CD1c-positive myeloid dendritic cell (primary cell): Measurements from ENCODE around the gene SBK1.
"Not testable (repeated sequence)": the region's sequence is repeated elsewhere in the genome, so short reads cannot be mapped to it uniquely, and the experiment has no call there.

Experiments used
- DNase-seq: peaks from one replicate; pipeline ENCODE4 v3.0.0-alpha.2; 2016; ENCODE audit errors: extremely low spot score

The SBK1 gene

DNA sequence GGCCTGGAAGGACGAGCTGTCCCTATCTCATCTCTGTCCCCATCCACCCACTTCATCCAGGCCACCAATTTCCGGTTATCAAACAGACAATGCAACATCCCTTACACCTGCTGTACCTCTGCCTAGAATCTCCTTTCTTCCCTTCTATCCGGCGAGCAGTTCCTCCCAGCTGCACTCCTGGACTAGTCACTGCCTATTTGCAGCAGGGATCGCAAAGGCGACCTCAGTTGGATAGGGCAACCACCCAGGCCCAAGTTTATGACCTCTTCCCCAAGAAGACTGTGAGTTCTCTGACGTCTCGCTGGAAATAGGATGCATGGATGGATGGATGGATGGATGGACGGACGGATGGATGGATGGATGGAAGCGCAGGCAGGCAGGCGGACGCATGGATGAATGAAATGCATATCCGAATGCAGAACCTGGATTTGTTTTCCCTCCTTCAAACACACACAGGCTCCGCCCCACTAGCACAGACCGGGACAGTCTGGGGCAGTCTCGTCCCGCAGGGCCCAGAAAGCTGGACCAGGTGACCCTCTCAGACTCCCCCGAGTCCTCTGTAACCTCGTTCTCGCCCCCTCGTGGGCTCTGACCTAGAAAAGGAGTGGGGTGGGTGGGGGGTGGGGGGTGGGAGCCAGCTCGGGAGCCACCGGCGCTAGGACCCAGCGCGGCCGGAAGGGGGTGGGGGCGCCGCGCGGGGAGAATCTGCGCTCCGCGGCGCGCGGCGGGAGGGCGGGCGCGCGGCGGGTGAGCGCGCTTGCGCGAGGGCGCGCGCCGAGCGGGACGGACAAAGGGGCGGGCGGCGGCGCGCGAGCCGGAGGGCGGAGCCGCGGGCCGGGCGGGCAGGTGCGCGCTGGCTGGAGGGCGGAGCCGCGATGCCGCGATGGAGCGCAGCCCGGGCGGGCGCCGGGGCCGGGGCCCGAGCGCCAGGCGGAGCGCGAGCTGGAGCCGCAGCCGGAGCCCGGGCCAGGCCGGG is at the start of gene SBK1:
Gene SBK1, plus strand, starts transcription at position 875 of the 976 bp plus-strand sequence. CDS start 24,867 bp downstream, outside the sequence.
- DNase-seq = peak; percentile 81

DNA sequence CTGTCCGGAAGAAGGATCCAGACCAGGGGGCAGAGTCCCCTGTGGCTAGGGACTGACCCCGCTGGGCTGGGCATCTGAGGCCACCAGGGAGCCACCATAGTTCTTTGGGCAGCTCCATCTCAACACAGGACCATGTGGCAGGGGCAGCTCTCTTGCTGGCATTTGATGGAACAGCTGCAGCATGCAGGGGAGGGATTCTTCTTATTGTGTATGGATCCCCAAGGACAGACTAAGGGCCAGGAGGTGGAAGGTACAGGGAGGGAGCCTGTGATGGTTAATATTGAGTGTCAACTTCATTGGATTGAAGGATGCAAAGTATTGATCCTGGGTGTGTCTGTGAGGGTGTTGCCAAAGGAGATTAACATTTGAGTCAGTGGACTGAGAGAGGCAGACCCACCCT is 42.8 kb upstream of the SBK1 start:
- not testable (repeated sequence) for DNase-seq

DNA sequence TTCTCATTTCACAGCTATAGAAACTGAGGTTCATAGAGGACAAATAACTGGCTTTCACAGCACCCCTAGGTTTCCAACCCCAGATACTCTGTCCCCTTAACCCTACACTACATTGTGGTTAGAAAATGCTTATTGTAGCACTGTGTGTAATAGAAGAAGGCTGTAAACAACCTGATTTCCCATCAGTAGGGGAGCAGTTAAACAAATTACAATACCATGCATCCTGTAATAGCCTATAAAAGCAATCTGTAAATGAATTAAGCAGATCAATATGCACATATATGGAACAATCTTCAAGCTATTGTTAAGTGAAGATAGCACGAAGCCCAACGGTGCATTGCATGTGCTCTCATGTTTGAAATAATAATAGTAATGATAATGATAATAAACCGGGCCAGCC is 41.3 kb upstream of the SBK1 start:
- DNase-seq = no peak

DNA sequence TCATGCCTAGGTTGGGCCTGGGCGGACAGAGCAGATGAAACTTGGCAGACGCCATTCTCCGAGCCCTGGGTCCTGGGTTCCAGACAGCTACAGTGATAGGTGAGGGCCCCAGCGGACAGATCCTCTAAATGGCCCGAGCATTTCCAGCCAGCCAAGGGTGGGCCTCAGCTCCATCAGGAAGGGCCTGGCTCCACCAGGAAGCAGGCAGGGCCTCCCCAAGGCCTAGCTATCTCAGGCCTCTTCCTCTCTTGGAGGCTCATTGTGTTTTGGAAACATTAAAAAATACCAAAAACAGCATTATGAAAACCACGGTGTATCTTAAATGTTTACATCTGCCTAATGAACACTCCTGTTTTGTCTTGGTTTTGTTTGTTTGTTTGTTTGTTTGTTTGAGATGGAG is 38.2 kb upstream of the SBK1 start:
- no peak for DNase-seq

DNA sequence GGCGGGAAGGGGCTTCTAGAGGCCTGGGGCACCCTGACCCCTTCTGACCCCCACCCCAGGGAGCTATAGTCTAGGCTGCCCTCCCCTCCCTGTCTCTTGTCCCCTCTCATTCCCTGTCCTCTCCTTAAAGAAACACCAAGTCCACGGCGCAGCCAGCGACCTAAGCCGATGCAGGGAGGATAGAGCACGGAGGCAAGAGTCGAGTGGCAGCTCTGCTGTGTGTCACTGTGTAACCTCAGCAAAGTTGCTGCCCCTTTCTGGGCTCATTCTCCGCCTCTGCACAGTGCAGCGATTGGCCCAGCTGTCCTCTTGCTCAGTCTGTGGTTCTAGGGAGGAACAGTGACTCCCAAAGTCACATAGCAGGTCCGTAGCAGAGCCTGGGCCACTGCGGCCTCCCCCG is 36.5 kb upstream of the SBK1 start:
- no peak for DNase-seq

DNA sequence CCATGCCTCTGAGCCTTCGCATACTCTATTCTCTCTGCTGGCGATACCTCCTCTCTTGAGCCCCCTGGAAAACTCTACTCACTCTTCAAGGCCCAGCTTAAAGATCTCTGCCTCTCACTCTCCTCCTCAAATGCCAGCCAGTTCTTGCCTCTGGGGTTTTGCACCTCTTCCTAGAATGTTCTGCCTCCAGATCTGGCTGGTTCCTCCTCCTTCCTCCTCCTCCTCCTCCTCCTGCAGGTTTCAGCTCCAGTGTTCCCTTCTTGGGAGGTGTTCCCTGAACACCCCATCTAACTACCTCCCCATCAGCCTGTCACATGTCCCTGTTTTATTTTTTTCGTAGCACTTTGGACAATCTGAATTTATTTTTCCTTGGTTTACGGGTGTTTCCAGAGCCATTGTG is 35.1 kb upstream of the SBK1 start:
- no peak for DNase-seq

DNA sequence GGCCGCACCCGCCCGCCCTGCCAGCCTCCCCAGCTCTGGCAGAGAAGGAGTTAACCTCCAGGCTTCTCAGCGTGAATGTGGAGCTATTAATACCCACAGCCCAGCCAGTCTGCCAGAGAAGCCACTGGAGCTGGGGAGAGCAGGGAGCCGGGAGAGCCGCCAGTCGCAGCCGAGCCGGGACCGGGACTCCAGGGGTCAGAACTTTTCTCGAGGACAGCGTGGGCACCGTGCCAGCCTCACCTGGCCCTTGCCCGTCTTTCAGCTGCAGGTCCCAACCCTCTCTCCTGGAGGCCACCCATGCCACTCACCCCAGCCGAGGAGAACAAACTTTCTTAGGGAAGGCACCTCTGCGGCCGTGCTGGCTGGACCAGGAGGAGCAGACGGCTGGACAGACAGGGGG is 33.8 kb upstream of the SBK1 start:
- no peak for DNase-seq

DNA sequence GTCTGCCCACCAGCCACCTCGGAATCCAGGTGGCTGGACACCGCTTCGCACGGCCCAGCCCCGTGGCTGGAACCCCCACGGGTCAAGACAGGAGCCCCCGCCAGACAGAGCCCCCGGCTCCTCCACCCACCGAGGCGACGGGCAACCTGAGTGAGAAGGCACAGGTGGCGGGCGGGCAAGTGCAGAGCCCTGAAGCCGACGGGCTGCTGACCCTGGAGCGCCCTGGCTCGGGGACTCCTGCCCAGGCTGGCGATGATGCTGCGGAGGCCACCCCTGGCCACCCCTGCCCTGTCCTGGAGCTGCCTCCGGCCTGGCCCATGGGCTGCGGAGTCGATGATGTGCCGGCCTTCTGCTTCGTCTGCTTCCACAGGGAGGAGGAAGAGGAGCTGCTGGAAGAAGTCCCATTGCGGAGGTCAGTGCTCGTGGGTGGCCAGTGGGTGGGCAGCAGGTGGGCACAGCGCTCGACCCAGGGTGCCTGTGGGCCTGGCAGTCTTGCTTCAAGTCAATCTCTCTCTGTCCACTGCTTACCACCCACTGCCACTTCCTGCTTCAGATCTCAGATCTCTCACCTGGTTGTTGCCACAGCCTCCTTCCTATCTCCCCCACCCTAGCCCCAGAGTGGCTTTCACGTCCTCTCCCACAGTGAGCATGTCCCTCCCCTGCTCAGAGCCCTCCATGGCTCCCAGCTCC is 33.1 kb upstream of the SBK1 start:
- no peak for DNase-seq

DNA sequence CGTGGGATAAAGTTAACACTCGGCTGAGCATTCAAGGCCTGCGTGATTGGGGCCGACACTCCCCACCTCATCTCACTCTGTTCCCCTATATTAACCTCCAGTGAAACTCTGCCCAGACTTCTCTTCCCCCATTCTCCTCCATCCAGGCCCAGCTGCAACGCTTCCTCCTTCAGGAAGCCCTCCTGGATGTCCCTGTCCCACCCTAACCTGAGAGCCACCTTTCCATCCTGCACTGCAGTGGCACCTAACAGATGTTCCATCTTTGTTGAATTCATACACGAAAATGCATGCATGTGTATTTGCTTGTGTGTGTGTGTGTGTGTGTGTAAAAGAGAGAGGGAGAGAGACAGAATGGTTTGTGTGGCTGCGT is 32.6 kb upstream of the SBK1 start:
- DNase-seq = no peak

DNA sequence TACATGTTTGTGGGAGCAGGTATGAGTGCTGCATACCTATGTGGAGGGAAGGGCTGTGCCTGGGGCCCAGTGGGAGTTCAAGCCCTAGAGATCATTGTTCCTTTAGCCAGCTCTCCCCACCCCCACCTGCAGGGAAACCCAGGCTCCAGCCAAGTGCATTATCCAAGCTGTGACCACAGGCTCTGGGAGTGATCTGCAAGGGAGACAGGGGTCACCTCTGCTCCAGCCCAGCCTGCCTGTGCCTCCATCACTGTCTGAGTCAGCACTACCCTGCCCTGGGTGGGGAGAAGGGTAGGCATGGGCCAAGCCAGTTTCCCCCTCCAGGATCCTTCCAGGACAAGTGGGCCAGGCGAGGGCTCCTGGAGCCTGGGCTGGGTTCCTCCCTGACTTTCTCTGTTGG is 32.1 kb upstream of the SBK1 start:
- no peak for DNase-seq

DNA sequence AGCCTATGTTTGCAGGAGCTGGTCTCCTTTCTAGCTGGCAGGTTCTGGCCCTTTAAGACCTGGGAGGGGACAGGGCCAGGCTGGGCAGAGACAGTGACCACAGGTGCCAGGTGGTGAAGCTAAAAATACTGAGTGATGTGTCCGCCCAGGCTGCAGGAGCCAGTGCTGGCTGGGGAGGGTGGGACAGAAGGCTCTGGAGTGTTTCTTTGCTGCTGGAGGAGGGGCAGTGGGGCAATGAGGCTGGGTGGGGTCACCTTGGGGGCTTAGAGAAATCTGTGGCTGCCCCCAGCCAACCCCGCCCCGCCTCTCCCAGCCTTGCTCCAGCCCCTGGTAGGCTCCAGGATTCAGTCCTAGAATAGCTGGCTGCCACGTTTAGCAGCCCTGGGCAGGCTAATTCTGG is 30.4 kb upstream of the SBK1 start:
- DNase-seq = no peak

DNA sequence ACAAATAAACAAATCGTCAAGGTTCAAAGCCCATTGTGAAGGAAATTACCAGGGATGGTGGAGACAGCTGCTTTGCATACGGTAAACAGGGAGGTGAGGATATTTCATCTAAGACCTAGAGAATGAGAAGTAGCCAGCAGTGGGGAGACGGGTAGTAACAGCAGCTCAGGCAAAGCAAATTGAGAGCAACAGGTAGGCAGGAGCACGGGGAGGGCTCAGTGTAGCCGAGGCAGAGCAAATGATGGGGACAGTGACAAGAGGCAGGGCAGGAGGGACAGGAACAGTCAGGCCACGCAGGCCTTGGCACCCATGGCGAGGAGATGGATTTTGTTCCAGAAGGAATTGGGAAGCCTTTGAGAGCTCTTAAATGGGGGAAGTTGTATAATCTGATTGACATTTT is 29.0 kb upstream of the SBK1 start:
- DNase-seq = no peak

DNA sequence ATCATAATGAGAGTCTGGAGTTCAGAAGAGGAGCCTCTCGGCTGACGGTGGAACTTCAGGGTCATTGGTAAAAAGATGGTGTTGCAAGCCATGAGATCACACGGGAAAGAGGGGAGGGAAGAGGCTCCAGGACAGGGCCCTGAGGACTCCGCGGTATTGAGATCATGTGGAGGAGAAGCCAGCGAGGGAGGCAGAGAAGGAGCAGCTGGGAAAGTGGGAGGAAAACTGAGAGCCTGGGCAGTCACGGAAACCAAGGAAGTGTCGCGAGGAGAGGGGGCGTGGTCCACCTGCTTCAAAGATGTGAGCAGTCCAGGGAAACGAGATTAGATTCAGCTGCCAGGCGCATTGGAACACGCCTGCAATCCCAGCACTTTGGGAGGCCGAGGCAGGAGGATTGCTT is 27.7 kb upstream of the SBK1 start:
- no peak for DNase-seq

DNA sequence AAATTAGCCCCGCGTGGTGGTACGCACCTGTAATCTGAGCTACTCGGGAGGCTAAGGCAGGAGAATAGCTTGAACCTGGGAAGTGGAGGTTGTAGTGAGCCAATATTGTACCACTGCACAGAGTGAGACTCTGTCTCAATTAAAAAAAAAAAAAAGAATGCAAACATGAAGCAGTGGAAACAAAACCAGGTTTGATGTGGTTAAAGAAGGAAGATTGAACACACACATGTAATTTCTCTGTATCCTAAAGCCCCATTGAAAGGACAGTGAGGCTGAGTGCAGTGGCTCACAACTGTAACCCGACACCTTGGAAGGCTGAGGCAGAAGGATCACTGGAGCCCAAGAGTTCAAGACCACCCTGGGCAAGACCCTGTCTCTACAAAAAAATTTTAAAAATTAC is 26.5 kb upstream of the SBK1 start:
- no peak for DNase-seq

DNA sequence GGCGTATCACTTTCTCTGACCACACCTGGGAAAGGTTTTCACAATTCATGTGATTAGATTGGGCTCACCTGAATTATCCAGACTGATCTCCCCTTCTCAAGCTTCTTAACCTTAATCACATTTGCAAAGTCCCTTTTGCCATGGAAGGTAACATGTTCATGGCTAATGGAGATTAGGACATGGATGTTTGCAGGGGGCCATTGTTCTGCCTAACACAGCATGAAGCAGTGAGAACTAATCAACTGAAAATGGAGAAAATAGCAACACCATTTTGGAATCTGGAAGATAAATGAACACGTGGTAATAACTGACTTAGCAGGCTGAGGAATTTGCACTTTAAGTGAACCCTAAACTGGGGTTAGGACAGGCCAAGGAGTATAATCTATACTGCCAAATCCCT is 25.0 kb upstream of the SBK1 start:
- DNase-seq = no peak

DNA sequence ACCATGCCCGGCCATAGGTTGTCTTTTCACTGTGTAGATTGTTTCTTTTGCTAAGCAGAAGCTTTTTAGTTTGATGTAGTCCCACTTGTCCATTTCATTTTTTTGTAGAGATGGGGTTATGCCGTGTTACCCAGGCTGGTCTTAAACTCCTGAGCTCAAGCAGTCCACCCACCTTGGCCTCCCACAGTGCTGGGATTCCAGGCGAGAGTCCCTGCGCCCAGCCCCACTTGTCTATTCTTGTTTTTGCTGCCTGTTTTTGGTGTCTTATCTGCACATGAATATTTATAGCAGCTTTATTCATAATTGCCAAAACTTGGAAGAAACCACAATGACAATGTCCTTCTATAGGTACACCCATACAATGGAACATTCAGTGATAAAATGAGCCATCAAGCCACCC is 18.8 kb upstream of the SBK1 start:
- DNase-seq = no peak

DNA sequence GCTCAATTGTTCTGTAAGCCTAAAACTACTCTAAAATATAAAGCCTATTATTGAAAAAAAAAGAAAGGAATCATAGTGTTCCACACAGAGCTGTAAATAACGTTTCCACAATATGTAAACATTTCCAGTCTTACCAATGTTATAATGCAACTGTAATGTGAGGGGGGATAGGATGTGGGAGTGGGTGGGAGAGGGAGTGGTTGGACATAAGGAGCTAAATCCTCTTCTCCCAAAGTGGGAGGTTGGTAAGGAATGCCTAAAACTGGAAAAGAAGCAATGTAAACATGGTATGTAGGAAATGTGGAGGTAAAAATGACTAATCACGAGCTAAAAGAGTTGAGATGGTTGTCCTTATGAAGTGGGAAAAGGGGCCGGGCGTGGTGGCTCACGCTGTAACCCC is 17.6 kb upstream of the SBK1 start:
- DNase-seq = no peak

DNA sequence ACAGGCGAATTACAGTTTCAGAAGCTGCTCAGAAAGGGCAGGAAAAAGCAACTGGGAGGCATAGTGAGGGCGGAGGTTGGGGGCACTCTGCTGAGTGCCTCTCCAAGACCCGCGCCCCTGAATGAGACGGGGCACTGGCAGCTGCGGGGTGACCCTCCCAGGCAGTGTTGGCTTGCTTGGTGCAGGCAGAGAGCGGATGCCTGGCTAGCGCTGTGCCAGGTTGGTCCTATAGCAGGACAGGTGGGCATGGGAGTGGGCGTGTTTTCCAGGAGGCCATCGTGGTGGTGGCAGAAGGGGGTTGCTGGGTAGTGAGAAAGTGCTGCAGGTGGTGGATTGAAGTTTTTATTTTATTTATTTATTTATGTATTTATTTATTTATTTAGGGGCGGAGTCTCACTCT is 16.0 kb upstream of the SBK1 start:
- DNase-seq = no peak

DNA sequence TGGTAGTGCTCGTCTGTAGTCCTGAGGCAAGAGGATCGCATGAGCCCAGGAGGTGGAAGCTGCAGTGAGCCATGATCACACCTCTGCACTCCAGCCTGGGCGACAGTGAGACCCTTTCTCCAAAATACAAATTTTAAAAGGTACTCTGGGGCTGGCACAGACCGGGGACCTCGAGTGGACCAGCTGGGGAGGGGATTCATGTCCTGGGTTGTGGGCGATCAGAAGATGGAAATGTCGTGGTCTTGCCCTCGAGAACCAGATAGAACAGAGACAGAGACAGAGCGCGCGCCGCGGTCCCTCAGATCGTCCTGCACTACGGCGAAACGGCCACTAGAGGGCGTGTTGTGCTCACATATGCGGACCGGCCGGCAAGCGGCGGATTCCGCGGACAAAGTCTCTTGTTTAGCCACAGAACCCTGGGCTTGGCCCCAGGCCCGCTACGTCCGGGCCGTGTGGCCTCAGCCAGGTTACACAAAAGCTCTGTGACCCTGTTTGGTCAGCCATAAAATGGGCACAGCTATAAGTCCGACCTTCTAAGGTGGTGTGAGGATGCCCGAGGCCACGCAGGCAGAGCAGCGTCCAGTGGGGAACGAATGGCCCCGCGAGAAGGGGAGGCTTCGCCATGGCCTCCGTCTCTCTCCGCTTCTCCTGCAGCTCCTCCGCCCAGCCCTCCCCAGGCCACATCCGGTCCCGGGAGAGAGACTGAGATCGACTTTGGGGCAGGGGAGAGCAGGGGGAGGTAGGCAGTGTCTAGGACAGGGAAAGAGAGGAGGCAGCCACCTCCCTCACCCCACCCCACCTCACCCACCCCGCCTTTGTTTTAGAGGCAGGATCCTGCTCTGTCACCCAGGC is 14.6 kb upstream of the SBK1 start:
- peak; percentile 88 for DNase-seq

DNA sequence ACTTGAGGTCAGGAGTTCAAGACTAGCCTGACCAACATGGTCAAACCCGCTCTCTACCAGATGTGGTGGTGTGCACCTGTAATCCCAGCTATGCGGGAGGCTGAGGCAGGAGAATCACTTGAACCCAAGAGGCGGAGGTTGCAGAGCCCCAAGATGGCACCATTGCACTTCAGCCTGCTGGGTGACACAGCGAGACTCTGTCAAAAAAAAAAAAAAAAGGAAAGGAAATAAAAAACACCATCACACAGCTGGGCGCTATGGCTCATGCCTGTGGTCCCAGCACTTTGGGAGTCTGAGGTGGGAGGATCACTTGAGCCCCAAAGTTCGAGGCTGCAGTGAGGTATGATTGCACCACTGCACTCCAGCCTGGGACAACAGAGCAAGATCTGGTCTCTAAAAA is 13.3 kb upstream of the SBK1 start:
- no peak for DNase-seq

DNA sequence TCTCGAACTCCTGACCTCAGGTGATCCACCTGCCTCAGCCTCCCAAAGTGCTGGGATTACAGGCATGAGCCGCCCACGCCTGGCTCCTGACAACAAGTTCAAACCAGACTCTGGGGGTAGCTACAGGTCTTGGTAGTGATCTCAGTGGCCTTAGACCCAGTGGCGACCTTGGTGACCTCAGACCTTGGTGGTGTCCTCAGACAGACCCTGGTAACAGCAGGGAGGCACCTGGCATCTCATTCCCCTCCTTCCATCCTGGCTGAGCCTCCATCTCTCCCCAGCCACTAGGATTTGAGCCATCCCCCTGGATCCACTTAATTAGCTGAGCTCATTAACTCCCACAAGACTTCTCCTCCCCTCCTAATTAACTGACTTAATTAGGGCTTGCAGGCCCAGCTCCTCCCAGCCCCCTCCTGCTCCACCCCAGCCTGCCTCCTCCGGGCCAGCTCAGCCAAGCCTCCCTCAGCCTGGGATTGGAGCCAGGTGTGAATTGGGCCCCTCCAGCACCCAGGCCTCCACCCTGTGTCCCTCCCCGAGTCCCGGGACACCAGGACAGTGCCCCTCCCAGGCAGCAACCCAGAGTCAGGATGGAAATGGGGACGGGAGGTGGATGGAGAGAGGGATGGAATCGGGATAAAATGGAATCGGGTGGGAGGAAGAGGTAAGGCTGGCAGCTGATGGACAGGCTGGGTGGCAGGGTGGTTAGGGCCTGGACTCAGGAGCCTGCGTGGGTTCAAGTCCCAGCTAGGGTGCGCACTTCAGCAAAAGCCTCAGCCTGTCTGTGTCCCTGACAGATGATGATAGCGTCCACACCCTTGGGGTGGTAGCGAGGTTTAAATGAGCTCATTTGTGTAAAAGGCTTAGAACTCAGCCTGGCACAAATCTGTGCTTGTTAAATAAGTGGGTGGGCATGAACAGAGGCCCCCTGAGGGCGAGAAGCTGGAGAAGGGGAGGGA is 11.2 kb upstream of the SBK1 start:
- DNase-seq = no peak
